HCT116 (cell line): ENCODE data around the gene NCSTN.

Experiments
- EGR1 ChIP-seq: IDR thresholded peaks from 2 replicates; pipeline ENCODE4 v1.6.1; 2012; ENCODE audit warnings: low read depth
- EZH2 ChIP-seq: fragments of 200-600 bp; sonication (generic); IDR thresholded peaks from 2 replicates; pipeline ENCODE4 v1.6.1; 2017; ENCODE audit warnings: antibody characterized with exemption, mixed run types
- EZH2phosphoT487 ChIP-seq: fragments of 200-600 bp; IDR thresholded peaks from 2 replicates; pipeline ENCODE4 v1.6.1; 2018; ENCODE audit warnings: antibody characterized with exemption, borderline replicate concordance
- POLR2A ChIP-seq: IDR thresholded peaks from 2 replicates; pipeline ENCODE4 v1.7.0; 2011; ENCODE audit warnings: borderline replicate concordance; ENCODE audit not compliant: insufficient read depth, insufficient read length; ENCODE audit errors: extremely low read depth
- SIN3A ChIP-seq: IDR thresholded peaks from 2 replicates; pipeline ENCODE4 v1.6.1; 2012; ENCODE audit warnings: low read depth
- TCF7L2 ChIP-seq: IDR thresholded peaks from 2 replicates; pipeline ENCODE4 v1.7.0; 2011; ENCODE audit warnings: borderline replicate concordance, inconsistent platforms; ENCODE audit not compliant: insufficient read depth, insufficient read length; ENCODE audit errors: extremely low read depth
- TF ChIP-seq, protein P1 (sequence below): IDR thresholded peaks from 2 replicates; pipeline ENCODE4 v1.6.1; 2012; ENCODE audit warnings: low read depth
- TF ChIP-seq, protein P2 (sequence below), 3 experiments: fragments of 200-600 bp in 1 of 3; sonication (generic) in 1 of 3; IDR thresholded peaks in 2 of 3; conservative IDR thresholded peaks in 1 of 3; 2 replicates each; pipeline ENCODE4 v1.5.1; 2012 to 2017; ENCODE audit warnings: low read depth in 2 of 3, low read length in 2 of 3, antibody characterized with exemption in 1 of 3, borderline replicate concordance in 1 of 3, control low read depth in 1 of 3, mild to moderate bottlenecking in 1 of 3, mixed read lengths in 1 of 3, mixed run types in 1 of 3, moderate library complexity in 1 of 3; ENCODE audit not compliant: insufficient read depth in 1 of 3

- TF ChIP-seq EZH2phosphoT487 = no peak
- TF ChIP-seq, protein P1, sequence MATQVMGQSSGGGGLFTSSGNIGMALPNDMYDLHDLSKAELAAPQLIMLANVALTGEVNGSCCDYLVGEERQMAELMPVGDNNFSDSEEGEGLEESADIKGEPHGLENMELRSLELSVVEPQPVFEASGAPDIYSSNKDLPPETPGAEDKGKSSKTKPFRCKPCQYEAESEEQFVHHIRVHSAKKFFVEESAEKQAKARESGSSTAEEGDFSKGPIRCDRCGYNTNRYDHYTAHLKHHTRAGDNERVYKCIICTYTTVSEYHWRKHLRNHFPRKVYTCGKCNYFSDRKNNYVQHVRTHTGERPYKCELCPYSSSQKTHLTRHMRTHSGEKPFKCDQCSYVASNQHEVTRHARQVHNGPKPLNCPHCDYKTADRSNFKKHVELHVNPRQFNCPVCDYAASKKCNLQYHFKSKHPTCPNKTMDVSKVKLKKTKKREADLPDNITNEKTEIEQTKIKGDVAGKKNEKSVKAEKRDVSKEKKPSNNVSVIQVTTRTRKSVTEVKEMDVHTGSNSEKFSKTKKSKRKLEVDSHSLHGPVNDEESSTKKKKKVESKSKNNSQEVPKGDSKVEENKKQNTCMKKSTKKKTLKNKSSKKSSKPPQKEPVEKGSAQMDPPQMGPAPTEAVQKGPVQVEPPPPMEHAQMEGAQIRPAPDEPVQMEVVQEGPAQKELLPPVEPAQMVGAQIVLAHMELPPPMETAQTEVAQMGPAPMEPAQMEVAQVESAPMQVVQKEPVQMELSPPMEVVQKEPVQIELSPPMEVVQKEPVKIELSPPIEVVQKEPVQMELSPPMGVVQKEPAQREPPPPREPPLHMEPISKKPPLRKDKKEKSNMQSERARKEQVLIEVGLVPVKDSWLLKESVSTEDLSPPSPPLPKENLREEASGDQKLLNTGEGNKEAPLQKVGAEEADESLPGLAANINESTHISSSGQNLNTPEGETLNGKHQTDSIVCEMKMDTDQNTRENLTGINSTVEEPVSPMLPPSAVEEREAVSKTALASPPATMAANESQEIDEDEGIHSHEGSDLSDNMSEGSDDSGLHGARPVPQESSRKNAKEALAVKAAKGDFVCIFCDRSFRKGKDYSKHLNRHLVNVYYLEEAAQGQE = no peak
- no peak for TF ChIP-seq TCF7L2
- no peak for TF ChIP-seq POLR2A
- TF ChIP-seq SIN3A = no peak
- TF ChIP-seq, protein P2, sequence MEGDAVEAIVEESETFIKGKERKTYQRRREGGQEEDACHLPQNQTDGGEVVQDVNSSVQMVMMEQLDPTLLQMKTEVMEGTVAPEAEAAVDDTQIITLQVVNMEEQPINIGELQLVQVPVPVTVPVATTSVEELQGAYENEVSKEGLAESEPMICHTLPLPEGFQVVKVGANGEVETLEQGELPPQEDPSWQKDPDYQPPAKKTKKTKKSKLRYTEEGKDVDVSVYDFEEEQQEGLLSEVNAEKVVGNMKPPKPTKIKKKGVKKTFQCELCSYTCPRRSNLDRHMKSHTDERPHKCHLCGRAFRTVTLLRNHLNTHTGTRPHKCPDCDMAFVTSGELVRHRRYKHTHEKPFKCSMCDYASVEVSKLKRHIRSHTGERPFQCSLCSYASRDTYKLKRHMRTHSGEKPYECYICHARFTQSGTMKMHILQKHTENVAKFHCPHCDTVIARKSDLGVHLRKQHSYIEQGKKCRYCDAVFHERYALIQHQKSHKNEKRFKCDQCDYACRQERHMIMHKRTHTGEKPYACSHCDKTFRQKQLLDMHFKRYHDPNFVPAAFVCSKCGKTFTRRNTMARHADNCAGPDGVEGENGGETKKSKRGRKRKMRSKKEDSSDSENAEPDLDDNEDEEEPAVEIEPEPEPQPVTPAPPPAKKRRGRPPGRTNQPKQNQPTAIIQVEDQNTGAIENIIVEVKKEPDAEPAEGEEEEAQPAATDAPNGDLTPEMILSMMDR (IDR thresholded peaks at IDR 0.05 in 2 of 3, conservative IDR thresholded peaks at IDR 0.05 in 1 of 3; ENCODE audit: borderline replicate concordance in 1 of 3, insufficient read depth in 1 of 3, low read depth in 2 of 3, low read length in 2 of 3) = no peak
- TF ChIP-seq EZH2 = no peak
- TF ChIP-seq EGR1 = no peak
These were observed 55.6 kb downstream of the NCSTN start for GRCh38 chr1:160398823-160399222.
